Neuron (in vitro differentiated cells): ENCODE results near the gene CCDC68.

Experiments
- H2AFZ ChIP-seq: one replicate; pipeline ENCODE4 v1.6.1; 2013; ENCODE audit warnings: low read depth, mild to moderate bottlenecking, inconsistent platforms, low read length, moderate library complexity
- H3K27me3 ChIP-seq: one replicate; pipeline ENCODE4 v1.6.1; 2013; ENCODE audit warnings: low read length; ENCODE audit not compliant: insufficient read depth
- H3K36me3 ChIP-seq: one replicate; pipeline ENCODE4 v1.6.1; 2013; ENCODE audit warnings: low read length; ENCODE audit not compliant: insufficient read depth
- H3K4me1 ChIP-seq: one replicate; pipeline ENCODE4 v1.6.1; 2013; ENCODE audit warnings: low read length; ENCODE audit not compliant: insufficient read depth
- H3K4me3 ChIP-seq: 2 replicates; pipeline ENCODE4 v1.5.1; 2013; ENCODE audit warnings: mild to moderate bottlenecking, low read length, moderate library complexity
- H3K9me3 ChIP-seq: one replicate; pipeline ENCODE4 v1.6.1; 2013; ENCODE audit warnings: low read length

Gene CCDC68

GRCh38 chr18:54926593-54927325, 32.5 kb downstream of the CCDC68 start:
- H3K27me3 ChIP-seq = no peaks in the 10 kb centered on the region
- no peak overlapping the region for H3K4me3 ChIP-seq
- H3K9me3 ChIP-seq = no peaks in the 10 kb centered on the region
- H3K4me1 ChIP-seq = no peaks in the 10 kb centered on the region
- no peak overlapping the region for H2AFZ ChIP-seq
- H3K36me3 ChIP-seq = no peaks in the 10 kb centered on the region

- Histone ChIP-seq H3K4me1 (no peaks in the 10 kb centered on the region), H2AFZ (no peak overlapping the region), H3K4me3 (no peak overlapping the region), H3K9me3 (no peaks in the 10 kb centered on the region), H3K27me3 (no peaks in the 10 kb centered on the region), H3K36me3 (no peaks in the 10 kb centered on the region)
These were observed 34.3 kb downstream of the CCDC68 start for GRCh38 chr18:54924948-54925347.

GRCh38 chr18:54923339-54923956, 35.8 kb downstream of the CCDC68 start:
- no peak overlapping the region for H3K4me3 ChIP-seq
- H3K9me3 ChIP-seq = no peaks in the 10 kb centered on the region

DNA sequence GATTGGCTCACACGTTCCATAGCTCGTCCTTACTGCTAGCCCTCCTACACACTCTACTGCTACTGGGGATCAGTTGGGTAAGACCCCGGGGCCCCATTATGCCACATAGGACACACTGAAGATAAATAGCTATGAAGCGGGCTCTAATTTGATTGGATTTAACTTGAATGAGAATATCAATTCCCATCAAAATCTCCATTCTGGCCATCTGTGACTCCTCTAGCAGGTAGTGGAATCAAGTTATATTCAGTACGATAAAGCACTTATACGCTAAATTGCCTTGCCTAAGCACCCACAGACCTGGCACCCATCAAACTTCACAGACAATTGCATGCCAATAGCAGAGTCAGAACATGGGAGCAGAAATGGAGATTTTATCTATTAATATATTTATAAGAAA, 39.8 kb downstream of the CCDC68 start:
- Histone ChIP-seq H3K4me1 (no peaks in the 10 kb centered on the region), H3K27me3 (no peaks in the 10 kb centered on the region), H3K4me3 (no peak overlapping the region)

More at GRCh38 chr18:54923339-54923956, 35.8 kb downstream of the CCDC68 start:
- Histone ChIP-seq H3K4me1 (no peaks in the 10 kb centered on the region), H3K27me3 (no peaks in the 10 kb centered on the region), H3K36me3 (no peaks in the 10 kb centered on the region), H2AFZ (no peak overlapping the region)

DNA sequence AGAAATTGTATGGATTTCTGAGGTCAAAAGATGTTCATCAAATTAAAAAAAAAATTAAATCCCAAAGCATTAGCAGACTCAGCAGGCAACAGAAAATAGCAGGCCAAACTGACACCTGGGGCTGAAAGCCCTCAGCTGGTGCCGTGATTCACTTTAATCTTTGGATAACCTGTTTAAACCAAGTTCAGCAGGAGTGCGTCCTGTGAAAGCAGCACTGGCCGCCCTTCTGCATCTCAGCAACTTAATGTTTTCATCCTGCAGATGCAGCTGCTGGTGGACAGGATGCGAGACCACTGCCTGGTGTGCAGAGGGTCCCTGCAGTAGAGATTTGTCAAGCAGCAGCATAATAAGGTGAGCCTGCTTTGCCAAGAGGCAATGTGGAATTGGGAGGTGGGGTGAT, 41.2 kb downstream of the CCDC68 start:
- Histone ChIP-seq H3K27me3 (no peaks in the 10 kb centered on the region), H3K9me3 (no peaks in the 10 kb centered on the region), H3K4me3 (no peak overlapping the region), H3K4me1 (no peaks in the 10 kb centered on the region), H2AFZ (no peak overlapping the region), H3K36me3 (no peaks in the 10 kb centered on the region)

More for the DNA sequence above, 39.8 kb downstream of the CCDC68 start:
- Histone ChIP-seq H3K9me3 (no peaks in the 10 kb centered on the region), H2AFZ (no peak overlapping the region), H3K36me3 (no peaks in the 10 kb centered on the region)

DNA sequence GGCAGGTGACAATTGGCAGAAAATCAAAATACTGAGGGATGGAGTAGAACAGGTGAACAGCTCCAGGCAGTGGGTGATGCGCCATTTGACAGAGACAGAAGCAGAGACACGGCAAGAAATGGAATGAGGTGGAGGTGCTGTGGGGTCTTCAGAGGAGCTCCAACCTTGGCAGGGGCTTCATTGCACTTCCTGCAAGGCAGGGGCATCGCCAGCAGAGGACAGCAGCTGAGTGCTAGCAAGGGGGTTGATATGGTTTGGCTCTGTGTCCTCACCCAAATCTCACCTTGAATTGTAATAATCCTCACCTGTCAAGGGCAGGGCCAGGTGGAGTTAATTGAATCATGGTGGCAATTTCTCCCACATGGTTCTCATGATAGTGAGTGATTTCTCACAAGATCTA, 42.8 kb downstream of the CCDC68 start:
- Histone ChIP-seq H3K9me3 (no peaks in the 10 kb centered on the region), H3K27me3 (no peaks in the 10 kb centered on the region), H3K36me3 (no peaks in the 10 kb centered on the region), H3K4me3 (no peak overlapping the region), H3K4me1 (no peaks in the 10 kb centered on the region), H2AFZ (no peak overlapping the region)

DNA sequence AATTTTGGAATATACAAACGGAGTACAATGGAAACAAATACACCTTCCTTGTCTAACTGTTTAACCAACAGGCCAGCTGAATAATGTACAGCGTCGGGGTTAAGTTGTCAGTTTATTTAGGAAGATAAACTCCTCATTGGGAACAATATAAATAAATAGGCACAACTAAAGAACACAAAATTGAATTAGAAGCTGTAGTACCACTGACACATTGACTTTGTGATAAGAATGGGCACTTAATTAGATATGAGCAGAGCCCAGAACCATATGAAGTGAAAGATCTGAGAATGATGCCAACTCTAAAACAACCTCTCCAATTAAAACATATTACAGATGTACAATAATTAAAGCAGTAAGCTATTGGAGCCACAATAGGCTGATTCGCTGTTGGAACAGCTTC, 44.4 kb downstream of the CCDC68 start:
- Histone ChIP-seq H3K36me3 (no peaks in the 10 kb centered on the region), H3K27me3 (no peaks in the 10 kb centered on the region), H3K4me1 (no peaks in the 10 kb centered on the region), H3K9me3 (peaks cover 2% of the 10 kb centered on the region), H2AFZ (no peak overlapping the region), H3K4me3 (no peak overlapping the region)

DNA sequence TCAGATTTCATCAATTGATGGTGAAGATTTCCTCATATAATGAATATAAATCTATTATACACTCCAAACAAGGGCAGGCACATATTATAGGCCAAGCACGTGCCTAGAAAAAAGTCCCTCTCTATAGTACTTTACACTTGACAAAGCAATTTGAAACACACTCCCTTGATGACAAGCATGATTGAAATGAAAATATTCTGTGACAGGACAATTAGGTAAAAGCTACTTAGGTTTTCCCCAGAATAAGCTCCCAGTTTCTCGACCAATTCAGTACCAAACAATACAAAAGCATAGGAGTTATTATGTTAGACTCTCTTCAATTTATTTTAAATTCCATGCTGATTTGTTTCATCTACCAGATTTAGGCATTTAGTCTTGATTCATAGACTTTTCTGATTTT, 47.7 kb downstream of the CCDC68 start:
- Histone ChIP-seq H2AFZ (no peak overlapping the region), H3K4me1 (no peaks in the 10 kb centered on the region), H3K9me3 (peaks cover 2% of the 10 kb centered on the region), H3K4me3 (no peak overlapping the region), H3K36me3 (no peaks in the 10 kb centered on the region), H3K27me3 (no peaks in the 10 kb centered on the region)

DNA sequence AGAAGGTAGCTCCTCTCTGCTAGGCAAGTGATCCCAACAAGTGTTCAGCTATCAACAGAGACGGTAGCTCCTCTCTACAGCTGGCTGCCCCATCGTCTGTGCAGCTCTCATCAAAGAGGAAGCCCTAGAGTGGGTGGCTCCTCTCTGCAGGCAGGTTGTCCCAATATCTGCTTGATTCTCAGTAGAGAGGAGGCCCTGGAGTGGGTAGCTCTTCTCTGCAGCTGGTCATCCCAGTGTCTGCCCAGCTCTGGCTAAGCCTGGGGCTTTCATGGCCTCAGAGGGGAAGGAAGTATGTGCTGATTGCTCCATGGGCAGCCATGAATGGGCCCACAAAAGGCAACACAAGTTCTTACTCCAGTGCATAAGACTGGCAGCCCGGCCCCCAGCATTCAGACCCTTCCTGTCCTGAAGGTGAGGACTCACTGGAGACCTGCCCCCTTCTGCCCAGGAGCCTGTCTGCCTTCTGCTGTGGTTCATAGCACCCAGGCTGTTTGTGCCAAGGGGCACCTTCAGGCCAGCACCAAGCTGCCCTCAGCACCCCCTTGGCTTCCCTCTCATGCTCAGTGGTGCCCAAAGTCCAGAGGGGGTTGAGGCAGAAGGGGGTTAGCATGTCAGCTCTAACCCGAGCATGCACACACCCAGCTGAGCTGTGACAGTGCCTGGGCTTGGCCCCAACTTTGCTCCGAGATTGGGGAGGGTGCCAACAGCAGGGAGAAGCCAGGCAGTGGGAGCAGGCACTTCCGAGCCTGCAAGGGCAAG, 48.9 kb downstream of the CCDC68 start:
- Histone ChIP-seq H3K9me3 (peaks cover 2% of the 10 kb centered on the region), H3K4me3 (no peak overlapping the region), H3K36me3 (no peaks in the 10 kb centered on the region), H3K4me1 (no peaks in the 10 kb centered on the region), H2AFZ (no peak overlapping the region), H3K27me3 (no peaks in the 10 kb centered on the region)

GRCh38 chr18:54909538-54909937, 49.7 kb downstream of the CCDC68 start:
- peaks cover 2% of the 10 kb centered on the region for H3K9me3 ChIP-seq
- no peak overlapping the region for H2AFZ ChIP-seq
- no peaks in the 10 kb centered on the region for H3K4me1 ChIP-seq
- H3K27me3 ChIP-seq = no peaks in the 10 kb centered on the region
- no peak overlapping the region for H3K4me3 ChIP-seq
- no peaks in the 10 kb centered on the region for H3K36me3 ChIP-seq

DNA sequence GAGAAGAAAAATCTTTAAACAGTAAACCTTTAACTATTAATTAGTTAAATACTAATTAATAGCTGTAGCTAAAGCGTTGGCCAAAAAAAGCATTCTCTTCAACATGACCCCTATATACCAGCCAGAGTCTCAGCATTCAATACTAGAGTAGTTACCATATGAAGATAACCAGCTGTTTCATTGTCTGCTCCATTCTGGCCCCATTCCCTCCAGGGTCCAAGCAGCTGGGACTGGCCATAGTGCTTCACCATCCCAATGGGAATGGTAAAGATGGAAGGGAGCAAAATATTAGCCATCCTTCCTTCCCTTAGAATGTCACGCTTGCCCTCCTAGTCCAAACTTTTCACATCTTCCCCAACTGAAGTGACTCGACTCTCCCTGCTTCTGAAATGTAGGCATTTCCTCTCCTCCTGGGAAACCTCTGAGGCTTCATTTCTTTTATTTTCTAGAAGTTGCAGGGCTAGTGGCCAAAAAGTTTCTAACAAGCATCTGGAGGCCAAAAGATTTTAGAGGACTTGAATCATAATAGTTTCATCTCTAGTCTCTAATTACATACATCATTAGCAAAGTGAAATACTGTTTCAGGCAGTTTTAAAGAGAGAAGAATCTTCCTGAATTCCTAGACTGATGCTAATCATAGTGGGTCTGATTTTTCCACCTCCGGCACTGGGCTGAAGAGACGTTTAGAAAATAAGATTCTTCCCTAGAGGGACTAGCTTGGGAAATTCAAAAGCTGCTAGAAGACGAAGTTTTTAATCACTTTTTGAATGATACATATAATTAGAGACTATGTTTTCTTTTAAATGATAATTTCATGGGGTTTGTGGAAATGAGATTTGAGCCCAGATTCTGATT, 52.7 kb downstream of the CCDC68 start:
- Histone ChIP-seq H2AFZ (no peak overlapping the region), H3K27me3 (no peaks in the 10 kb centered on the region), H3K9me3 (peaks cover 2% of the 10 kb centered on the region), H3K4me3 (no peak overlapping the region), H3K4me1 (peaks cover 5% of the 10 kb centered on the region), H3K36me3 (no peaks in the 10 kb centered on the region)

DNA sequence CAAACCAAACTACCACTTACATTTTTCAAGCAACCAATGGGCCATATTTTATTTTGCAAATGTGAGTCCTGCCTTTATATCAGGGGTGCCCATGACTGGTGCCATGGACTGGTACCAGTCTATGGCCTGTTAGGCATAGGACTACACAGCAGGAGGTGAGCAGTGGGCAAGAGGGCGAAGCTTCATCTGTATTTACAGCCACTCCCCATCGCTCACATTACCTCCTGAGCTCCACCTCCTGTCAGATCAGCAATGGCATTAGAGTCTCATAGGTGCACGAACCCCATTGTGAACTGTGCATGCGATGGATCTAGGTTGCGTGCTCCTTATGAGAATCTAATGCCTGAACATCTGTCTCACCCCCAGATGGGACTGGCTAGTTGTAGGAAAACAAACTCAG, 53.6 kb downstream of the CCDC68 start:
- Histone ChIP-seq H3K4me3 (no peak overlapping the region), H3K9me3 (peaks cover 2% of the 10 kb centered on the region), H3K27me3 (no peaks in the 10 kb centered on the region), H3K4me1 (peaks cover 5% of the 10 kb centered on the region), H2AFZ (no peak overlapping the region), H3K36me3 (no peaks in the 10 kb centered on the region)

- no peak overlapping the region for H2AFZ ChIP-seq
- no peaks in the 10 kb centered on the region for H3K27me3 ChIP-seq
- no peaks in the 10 kb centered on the region for H3K36me3 ChIP-seq
- no peak overlapping the region for H3K4me3 ChIP-seq
- H3K9me3 ChIP-seq = no peaks in the 10 kb centered on the region
- peaks cover 5% of the 10 kb centered on the region for H3K4me1 ChIP-seq
These were observed 54.7 kb downstream of the CCDC68 start for GRCh38 chr18:54904581-54904980.
